Fibroblast of lung (primary cell): Measurements from ENCODE around the gene SLC25A36. TPM values are rescaled to one million over a fixed set of nuclear protein-coding genes. Genes with fewer than 3 reads are reported as not detected.

Experiments
- DNase-seq, 2 donors: peaks; one replicate each; pipeline versions ENCODE4 v3.0.0 to v3.0.0-alpha.2; 2010; ENCODE audit warnings: low read depth in 2 of 2
- H2AFZ ChIP-seq: 2 replicates; pipeline ENCODE4 v1.5.1; 2012; ENCODE audit warnings: low read length, control low read depth, inconsistent platforms
- H3K27ac ChIP-seq: 2 replicates; pipeline ENCODE4 v1.5.1; 2011; ENCODE audit warnings: low read length, control low read depth; ENCODE audit not compliant: insufficient read depth
- H3K27me3 ChIP-seq: 2 replicates; pipeline ENCODE4 v1.5.1; 2011; ENCODE audit warnings: mild to moderate bottlenecking, low read length; ENCODE audit not compliant: control insufficient read depth, insufficient read depth
- H3K36me3 ChIP-seq: 2 replicates; pipeline ENCODE4 v1.5.1; 2011; ENCODE audit warnings: low read length; ENCODE audit not compliant: control insufficient read depth, insufficient read depth
- H3K4me1 ChIP-seq: 2 replicates; pipeline ENCODE4 v1.5.1; 2011; ENCODE audit warnings: low read length; ENCODE audit not compliant: control insufficient read depth, insufficient read depth; ENCODE audit errors: extremely low read depth
- H3K4me2 ChIP-seq: 2 replicates; pipeline ENCODE4 v1.5.1; 2011; ENCODE audit warnings: low read length, control low read depth; ENCODE audit not compliant: insufficient read depth; ENCODE audit errors: extremely low read depth
- H3K4me3 ChIP-seq, 4 experiments: fragments of 200-600 bp in 1 of 4; sonication (generic) in 1 of 4; replicated peaks in 1 of 4; 2 replicates each; pipeline ENCODE4 v1.5.1; 2011 to 2016; ENCODE audit warnings: low read length in 4 of 4, low read depth in 3 of 4, mild to moderate bottlenecking in 3 of 4, control low read depth in 2 of 4, inconsistent platforms in 1 of 4, mixed read lengths in 1 of 4; ENCODE audit not compliant: insufficient read depth in 1 of 4; ENCODE audit errors: control extremely low read depth in 1 of 4
- H3K79me2 ChIP-seq: 2 replicates; pipeline ENCODE4 v1.5.1; 2012; ENCODE audit warnings: mild to moderate bottlenecking, low read length, inconsistent platforms; ENCODE audit not compliant: control insufficient read depth, insufficient read depth
- H3K9ac ChIP-seq: 2 replicates; pipeline ENCODE4 v1.5.1; 2011; ENCODE audit warnings: mild to moderate bottlenecking, low read length, control low read depth; ENCODE audit not compliant: insufficient read depth
- H3K9me3 ChIP-seq: 2 replicates; pipeline ENCODE4 v1.5.1; 2012; ENCODE audit warnings: low read depth, low read length; ENCODE audit not compliant: control insufficient read depth, insufficient read depth
- H4K20me1 ChIP-seq: 2 replicates; pipeline ENCODE4 v1.5.1; 2011; ENCODE audit warnings: low read length; ENCODE audit not compliant: control insufficient read depth, insufficient read depth; ENCODE audit errors: extremely low read depth
- EZH2 ChIP-seq: IDR thresholded peaks from 2 replicates; pipeline ENCODE4 v1.5.1; 2012; ENCODE audit warnings: low read length, control low read depth, mild to moderate bottlenecking; ENCODE audit errors: missing control alignments
- polyA plus RNA-seq, 2 donors: library from polyadenylated mRNA; depleted of rRNA in 1 of 2; stranded (reverse) in 1 of 2; unstranded in 1 of 2; fragments of >200 nt; gene quantifications; 2 replicates each; pipeline ENCODE4 v1.2.1, GENCODE V29; 2011 to 2012; ENCODE audit warnings: missing spikeins in 1 of 2
- total RNA-seq: library from RNA; depleted of rRNA; stranded (reverse); fragments of >200 nt; gene quantifications from 2 replicates; pipeline ENCODE4 v1.2.1, GENCODE V29; 2014
- TF ChIP-seq, protein P1 (sequence below), 2 donors: IDR thresholded peaks in 1 of 2; conservative IDR thresholded peaks in 1 of 2; 1 replicate in 1 of 2; 2 replicates in 1 of 2; pipeline ENCODE4 v1.5.1; 2011 to 2012; ENCODE audit warnings: low read length in 2 of 2, control low read depth in 1 of 2, inconsistent platforms in 1 of 2, low read depth in 1 of 2, mild to moderate bottlenecking in 1 of 2

SLC25A36 gene
- total and polyA plus RNA-seq, 2 donors (not counting 1 experiment from before 2014, with no cell fraction given): 53.6 to 78.6 TPM

DNA sequence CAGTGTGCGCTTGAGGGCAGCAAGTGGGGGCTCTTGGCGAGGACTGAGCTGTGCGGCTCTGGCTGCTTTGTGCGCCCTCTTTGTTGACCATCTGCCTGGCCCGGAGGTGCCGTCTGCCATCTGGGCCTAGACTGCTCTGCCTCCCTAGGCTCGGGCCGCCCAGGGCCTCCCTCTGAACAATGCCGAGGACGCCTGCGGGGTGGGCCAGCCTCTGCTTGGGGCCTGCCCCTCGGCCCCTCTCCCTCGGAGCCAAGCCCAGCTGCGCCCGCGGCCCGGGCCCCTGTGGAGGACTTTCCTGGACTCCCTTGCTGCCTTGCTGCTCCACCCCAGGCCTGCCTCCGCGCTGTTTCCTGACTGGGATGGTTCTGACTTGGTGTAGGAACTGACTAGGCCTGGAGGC, 77.6 kb downstream of the SLC25A36 start:
- Histone ChIP-seq H4K20me1 (no peaks in the 10 kb centered on the region), H3K9ac (no peak overlapping the region), H3K9me3 (no peaks in the 10 kb centered on the region), H3K4me1 (no peaks in the 10 kb centered on the region), H3K36me3 (no peaks in the 10 kb centered on the region), H3K79me2 (no peaks in the 10 kb centered on the region), H3K4me2 (no peak overlapping the region), H3K27me3 (no peaks in the 10 kb centered on the region), H3K27ac (no peak overlapping the region), H2AFZ (no peak overlapping the region), H3K4me3 (no peak overlapping the region)
- TF ChIP-seq, protein P1, sequence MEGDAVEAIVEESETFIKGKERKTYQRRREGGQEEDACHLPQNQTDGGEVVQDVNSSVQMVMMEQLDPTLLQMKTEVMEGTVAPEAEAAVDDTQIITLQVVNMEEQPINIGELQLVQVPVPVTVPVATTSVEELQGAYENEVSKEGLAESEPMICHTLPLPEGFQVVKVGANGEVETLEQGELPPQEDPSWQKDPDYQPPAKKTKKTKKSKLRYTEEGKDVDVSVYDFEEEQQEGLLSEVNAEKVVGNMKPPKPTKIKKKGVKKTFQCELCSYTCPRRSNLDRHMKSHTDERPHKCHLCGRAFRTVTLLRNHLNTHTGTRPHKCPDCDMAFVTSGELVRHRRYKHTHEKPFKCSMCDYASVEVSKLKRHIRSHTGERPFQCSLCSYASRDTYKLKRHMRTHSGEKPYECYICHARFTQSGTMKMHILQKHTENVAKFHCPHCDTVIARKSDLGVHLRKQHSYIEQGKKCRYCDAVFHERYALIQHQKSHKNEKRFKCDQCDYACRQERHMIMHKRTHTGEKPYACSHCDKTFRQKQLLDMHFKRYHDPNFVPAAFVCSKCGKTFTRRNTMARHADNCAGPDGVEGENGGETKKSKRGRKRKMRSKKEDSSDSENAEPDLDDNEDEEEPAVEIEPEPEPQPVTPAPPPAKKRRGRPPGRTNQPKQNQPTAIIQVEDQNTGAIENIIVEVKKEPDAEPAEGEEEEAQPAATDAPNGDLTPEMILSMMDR (conservative IDR thresholded peaks at IDR 0.05 in 1 of 2, IDR thresholded peaks at IDR 0.05 in 1 of 2; ENCODE audit: low read depth in 1 of 2, low read length in 2 of 2): no peak
- TF ChIP-seq EZH2: no peak
- no peak for DNase-seq

DNA sequence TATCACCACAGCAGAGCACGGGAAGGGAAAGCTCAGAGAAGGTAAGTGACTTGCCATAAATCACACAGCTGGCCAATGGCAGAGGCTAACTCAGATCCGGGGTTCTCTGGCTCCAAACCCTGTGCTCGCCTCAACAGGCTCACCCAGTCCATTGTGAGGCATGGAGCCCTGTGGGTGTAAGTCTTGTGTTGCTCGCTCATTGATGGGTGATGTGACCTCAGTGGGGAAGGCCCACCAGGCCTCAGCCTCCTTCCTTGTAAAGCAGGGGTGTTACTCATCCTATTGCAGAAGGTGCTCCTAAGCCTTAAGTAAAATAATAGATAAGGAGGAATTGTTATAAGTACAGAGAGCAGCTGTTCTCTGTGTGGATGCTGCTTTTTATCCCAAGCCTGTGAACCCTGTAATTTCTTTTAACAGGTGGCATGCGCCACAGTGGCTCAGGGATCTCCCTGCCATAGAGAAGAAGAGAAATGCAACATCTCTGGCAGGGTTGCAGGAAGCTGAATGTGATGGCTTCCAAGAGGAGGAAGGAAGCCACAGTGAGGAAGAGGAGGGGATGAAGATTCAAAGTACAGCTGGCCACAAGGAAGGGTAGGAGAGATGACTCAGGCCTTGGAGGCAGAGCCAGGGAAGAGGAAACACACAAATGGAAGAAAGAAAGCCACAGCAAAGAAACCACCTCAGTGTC, 78.7 kb downstream of the SLC25A36 start:
- H3K79me2 ChIP-seq: no peaks in the 10 kb centered on the region
- H4K20me1 ChIP-seq: no peaks in the 10 kb centered on the region
- no peaks in the 10 kb centered on the region for H3K36me3 ChIP-seq
- DNase-seq: peak in 1 of 2 donors; percentile 48
- no peak overlapping the region for H3K27ac ChIP-seq
- H3K4me2 ChIP-seq: no peak overlapping the region
- no peaks in the 10 kb centered on the region for H3K9me3 ChIP-seq
- H3K9ac ChIP-seq: no peak overlapping the region
- no peaks in the 10 kb centered on the region for H3K4me1 ChIP-seq
- H3K27me3 ChIP-seq: no peaks in the 10 kb centered on the region
- H2AFZ ChIP-seq: no peak overlapping the region
- no peak for TF ChIP-seq EZH2
- TF ChIP-seq, protein P1 (conservative IDR thresholded peaks at IDR 0.05 in 1 of 2, IDR thresholded peaks at IDR 0.05 in 1 of 2; ENCODE audit: low read depth in 1 of 2, low read length in 2 of 2): no peak
- no peak overlapping the region for H3K4me3 ChIP-seq

DNA sequence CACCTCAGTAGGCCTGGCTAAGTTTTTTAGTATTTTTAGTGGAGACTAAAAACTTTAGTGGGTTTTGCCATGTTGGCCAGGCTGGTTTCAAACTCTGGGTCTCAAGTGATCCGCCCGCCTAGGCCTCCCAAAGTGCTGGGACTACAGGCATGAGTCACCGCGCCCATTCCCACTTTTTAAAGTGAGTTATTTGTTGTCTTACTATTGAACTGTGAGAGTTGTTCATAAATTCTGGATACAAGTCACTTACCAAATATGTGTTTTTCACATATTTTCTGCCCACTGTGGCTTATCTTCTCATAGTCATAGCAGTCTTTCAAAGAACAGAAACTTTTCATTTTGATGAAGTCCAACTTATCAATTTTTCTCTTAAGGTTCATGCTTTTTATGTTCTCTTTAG, 79.6 kb downstream of the SLC25A36 start:
- Histone ChIP-seq H3K4me2 (no peak overlapping the region), H3K9me3 (no peaks in the 10 kb centered on the region), H3K36me3 (no peaks in the 10 kb centered on the region), H3K79me2 (no peaks in the 10 kb centered on the region), H3K27me3 (no peaks in the 10 kb centered on the region), H2AFZ (no peak overlapping the region), H3K4me1 (no peaks in the 10 kb centered on the region), H3K4me3 (no peak overlapping the region), H3K27ac (no peak overlapping the region), H3K9ac (no peak overlapping the region), H4K20me1 (no peaks in the 10 kb centered on the region)
- peak in 1 of 2 donors; percentile 76 for DNase-seq
- no peak for TF ChIP-seq EZH2
- TF ChIP-seq, protein P1 (conservative IDR thresholded peaks at IDR 0.05 in 1 of 2, IDR thresholded peaks at IDR 0.05 in 1 of 2; ENCODE audit: low read depth in 1 of 2, low read length in 2 of 2): no peak

Other genes starting within 250 kb of the SLC25A36 start
- not detected in 2 replicates for gene SPSB4, start 109.5 kb downstream of the SLC25A36 start, total RNA-seq
- 0.02 TPM in 1 of 2 replicates, not detected in the other for gene SPSB4, start 109.5 kb downstream of the SLC25A36 start, polyA plus RNA-seq